Erythroblast (primary cell): ENCODE measurements around the gene RD3L.
A peak's percentile ranks its signal among the peaks of the same experiment; 100 is the strongest.

Source experiments
- DNase-seq, 2 experiments: peaks; one replicate each; lab custom pipeline; 2025; lab: John Stamatoyannopoulos, UW
- GATA1 ChIP-seq: IDR thresholded peaks from 2 replicates; pipeline ENCODE4 v1.6.1; 2011; ENCODE audit warnings: low read depth, mild to moderate bottlenecking, control low read depth, low read length, moderate library complexity
- POLR2A ChIP-seq: IDR thresholded peaks from 2 replicates; pipeline ENCODE4 v1.6.1; 2011; ENCODE audit warnings: mild to moderate bottlenecking, low read length

RD3L gene

GRCh38 chr14:103941973-103942736, at the start of gene RD3L:
Gene RD3L (minus strand): TSS chr14:103942529. CDS start chr14:103941695, 834 bp downstream.
- DNase-seq = no peak
- no peak for TF ChIP-seq GATA1
- no peak for TF ChIP-seq POLR2A

- TF ChIP-seq GATA1 (no peak), POLR2A (no peak)
- no peak for DNase-seq
These were observed 47.6 kb upstream of the RD3L start for GRCh38 chr14:103989964-103990363.

GRCh38 chr14:103989034-103989433, 46.7 kb upstream of the RD3L start:
- no peak for DNase-seq
- TF ChIP-seq POLR2A (no peak), GATA1 (no peak)

GRCh38 chr14:103984196-103984595, 41.9 kb upstream of the RD3L start:
- TF ChIP-seq POLR2A = no peak
- TF ChIP-seq GATA1 = no peak
- DNase-seq = no peak

- peak in 1 of 2 experiments; percentile 25 for DNase-seq
These were observed 38.4 kb upstream of the RD3L start for GRCh38 chr14:103980623-103981238.

GRCh38 chr14:103974575-103974974, 32.2 kb upstream of the RD3L start:
- no peak for DNase-seq
- TF ChIP-seq POLR2A (no peak), GATA1 (no peak)

GRCh38 chr14:103973354-103973753, 31.0 kb upstream of the RD3L start:
- DNase-seq = no peak
- TF ChIP-seq GATA1 (no peak), POLR2A (no peak)

GRCh38 chr14:103969961-103970360, 27.6 kb upstream of the RD3L start:
- no peak for DNase-seq
- TF ChIP-seq POLR2A (no peak), GATA1 (no peak)

GRCh38 chr14:103966631-103967030, 24.3 kb upstream of the RD3L start:
- no peak for DNase-seq
- TF ChIP-seq POLR2A = no peak
- no peak for TF ChIP-seq GATA1

GRCh38 chr14:103961928-103962578, 19.7 kb upstream of the RD3L start:
- DNase-seq = no peak
- TF ChIP-seq GATA1 (no peak), POLR2A (no peak)

- DNase-seq = no peak
- no peak for TF ChIP-seq POLR2A
- no peak for TF ChIP-seq GATA1
These were observed 18.2 kb upstream of the RD3L start for GRCh38 chr14:103960457-103961055.

- DNase-seq = no peak
- TF ChIP-seq GATA1 (no peak), POLR2A (no peak)
These were observed 6.9 kb upstream of the RD3L start for GRCh38 chr14:103949131-103949790.

GRCh38 chr14:103948442-103948841, 6.1 kb upstream of the RD3L start:
- TF ChIP-seq GATA1 (no peak), POLR2A (no peak)
- no peak for DNase-seq
